ENCODE data around the gene TUBG2.
A peak's percentile ranks its signal among the peaks of the same experiment; 100 is the strongest.

The TUBG2 gene

DNA sequence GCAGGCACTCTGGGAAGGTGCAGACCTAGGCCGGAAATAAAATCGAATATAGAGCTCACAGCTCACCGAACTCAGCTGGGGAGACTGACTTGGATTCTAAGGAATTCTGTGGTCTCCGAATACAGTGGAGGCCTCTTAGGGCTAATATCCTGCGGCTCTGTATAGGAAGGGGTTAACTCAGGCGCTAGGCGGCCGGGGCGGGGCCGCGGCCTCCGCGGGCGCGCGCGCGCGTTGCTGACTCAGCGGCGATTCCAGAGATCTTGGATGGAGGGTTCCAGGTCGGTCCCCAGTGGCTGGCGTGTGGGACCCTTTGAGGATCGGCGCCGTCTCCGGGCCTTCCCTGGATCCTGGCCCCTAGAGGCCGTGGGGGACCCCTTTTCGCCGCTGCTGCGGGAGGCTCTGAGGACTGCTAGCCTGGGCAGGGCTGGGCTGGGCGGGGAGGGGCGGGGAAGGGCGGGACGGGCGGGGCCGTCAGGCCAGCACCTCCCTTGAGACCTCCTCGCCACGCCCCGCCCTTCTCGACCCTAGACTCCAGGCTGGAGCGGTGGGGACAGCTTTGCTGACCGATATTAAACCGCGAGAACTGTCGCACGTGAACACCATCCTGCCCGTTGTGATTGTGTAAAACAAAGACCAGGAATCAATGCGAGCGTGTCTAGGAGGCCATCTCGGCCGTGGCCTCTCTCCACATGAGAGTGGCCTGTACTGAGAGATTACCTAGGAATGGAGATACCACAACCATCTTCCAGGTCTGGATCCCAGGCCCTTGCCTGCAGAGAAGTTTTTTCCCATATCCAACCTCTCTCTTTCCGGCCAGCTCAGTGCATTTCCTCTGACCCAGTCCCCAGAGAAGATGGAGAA lies 19.1 kb downstream of the TUBG2 start:
- DNase-seq, result peak; percentile 83

- DNase-seq, result peak; percentile 51
These were observed 19.9 kb downstream of the TUBG2 start for GRCh38 chr17:42678951-42679491.

GRCh38 chr17:42679492-42680330 lies 20.6 kb downstream of the TUBG2 start:
- DNase-seq, result peak; percentile 76

DNA sequence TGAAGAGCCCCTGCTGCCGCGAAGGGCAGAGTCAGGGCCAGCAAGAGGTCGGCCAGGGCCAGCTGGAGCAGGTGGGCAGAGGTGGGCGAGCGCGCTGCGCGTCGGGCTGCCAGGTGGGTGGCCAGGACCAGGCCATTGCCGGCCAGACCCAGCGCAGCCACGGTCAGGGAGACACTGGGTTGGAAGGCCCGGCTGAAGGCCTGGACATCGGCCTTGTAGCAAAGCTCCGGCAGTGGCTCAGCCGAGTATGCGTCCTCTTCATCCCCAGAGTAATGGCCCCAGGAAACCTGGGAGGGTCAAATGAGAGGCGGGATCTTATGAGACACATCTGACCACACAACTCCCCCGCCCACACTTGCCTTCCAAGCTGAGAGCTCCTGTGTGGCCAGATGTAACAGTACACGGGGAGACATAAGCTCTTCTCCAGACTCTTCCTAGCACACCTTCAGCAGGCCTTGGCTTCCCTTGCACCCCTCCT lies 21.3 kb downstream of the TUBG2 start:
- no peak for DNase-seq

DNA sequence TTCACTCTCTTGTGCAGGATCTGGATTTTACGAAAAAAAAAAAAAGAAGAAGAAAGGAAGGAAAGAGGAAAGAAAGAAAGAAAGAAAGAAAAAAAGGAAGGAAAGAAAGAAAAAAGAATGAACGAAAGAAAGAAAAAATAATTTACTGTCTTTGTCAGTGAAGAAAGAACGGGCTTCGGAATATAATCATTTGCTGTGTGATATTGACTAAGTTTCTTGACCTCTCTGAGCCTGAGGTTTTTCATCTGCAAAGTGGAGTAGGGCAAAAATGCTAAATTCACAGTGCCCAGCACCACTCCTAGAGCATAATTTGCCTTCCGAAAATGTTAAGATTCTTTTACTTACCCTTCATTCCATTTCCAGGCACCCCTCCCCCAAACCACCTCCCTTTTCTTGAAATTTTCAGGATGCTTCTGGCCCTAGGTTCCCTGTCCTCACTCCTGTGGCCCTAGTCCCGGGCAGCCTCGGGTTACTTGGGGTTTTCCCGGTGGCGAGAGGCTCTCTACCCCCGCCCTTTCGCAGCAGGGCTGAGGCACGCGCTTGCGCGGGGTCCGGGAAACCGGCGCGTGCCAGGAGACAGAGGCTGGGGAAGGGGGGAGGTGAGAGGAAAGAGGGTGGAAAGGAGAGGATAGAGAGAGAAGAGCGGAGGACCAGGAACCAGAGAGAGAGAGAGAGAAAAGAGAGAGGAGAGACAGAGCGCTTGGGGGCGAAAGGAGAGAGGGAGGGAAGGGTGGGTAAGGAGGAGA lies 23.1 kb downstream of the TUBG2 start, which contains the start of gene CNTNAP1:
Gene CNTNAP1, plus strand, starts transcription at position 556 of the 746 bp plus-strand sequence. CDS start 299 bp downstream, outside the sequence.
- no peak for DNase-seq

GRCh38 chr17:42682722-42683403 lies 23.8 kb downstream of the TUBG2 start:
- DNase-seq, result peak; percentile 37

DNA sequence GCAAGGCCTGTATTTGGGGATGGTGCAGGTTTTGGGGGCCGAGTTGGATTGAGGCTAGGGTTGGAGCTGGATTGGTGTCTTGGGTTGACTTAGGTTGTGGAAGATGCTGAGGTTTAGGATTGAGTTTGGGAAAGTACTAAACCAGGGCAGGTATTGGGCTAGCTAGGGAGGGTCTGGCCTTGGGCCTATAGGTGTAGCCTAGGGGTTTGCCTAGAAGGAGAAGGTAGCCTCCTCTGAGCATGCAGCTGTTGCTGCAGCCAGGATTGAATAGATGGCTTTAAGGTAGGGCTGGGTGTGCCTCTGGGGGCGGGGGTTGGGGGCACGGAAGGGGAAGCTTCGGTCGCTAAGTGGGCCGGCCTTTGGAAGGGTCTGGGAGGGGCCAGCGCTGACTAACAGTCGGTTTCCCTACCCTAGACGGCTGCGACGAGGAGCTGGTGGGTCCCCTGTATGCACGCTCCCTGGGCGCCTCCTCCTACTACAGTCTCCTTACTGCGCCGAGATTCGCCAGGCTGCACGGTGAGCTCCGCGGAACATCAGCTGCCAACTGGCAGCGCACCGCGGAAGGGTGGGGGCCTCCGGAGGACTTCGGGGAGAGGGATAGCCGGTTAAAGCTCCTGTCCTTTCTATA lies 24.4 kb downstream of the TUBG2 start:
- DNase-seq, result no peak

- no peak for DNase-seq
These were observed 26.0 kb downstream of the TUBG2 start for GRCh38 chr17:42684929-42685556.

GRCh38 chr17:42685831-42686230 lies 26.7 kb downstream of the TUBG2 start:
- DNase-seq, result no peak

- no peak for DNase-seq
These were observed 27.5 kb downstream of the TUBG2 start for GRCh38 chr17:42686520-42687128.

- DNase-seq, result no peak
These were observed 28.7 kb downstream of the TUBG2 start for GRCh38 chr17:42687707-42688320.

- DNase-seq, result no peak
These were observed 31.5 kb downstream of the TUBG2 start for GRCh38 chr17:42690596-42690995.

GRCh38 chr17:42691021-42691545 lies 32.0 kb downstream of the TUBG2 start:
- no peak for DNase-seq

DNA sequence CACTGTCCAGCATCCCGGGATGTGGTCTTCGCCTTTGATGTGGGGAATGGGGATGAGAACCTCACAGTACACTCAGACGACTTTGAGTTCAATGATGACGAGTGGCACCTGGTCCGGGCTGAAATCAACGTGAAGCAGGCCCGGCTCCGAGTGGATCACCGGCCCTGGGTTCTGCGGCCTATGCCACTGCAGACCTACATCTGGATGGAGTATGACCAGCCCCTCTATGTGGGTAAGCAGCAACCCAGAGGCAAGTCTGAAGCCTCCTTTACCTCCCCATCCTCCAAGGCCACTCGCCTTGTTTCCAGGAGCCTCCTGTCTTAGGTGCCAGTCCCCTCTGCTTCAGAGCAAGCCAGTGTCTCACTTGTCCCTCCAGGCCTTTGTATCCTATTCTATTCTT lies 33.4 kb downstream of the TUBG2 start:
- DNase-seq, result no peak

GRCh38 chr17:42694524-42694923 lies 35.4 kb downstream of the TUBG2 start:
- DNase-seq, result no peak

DNA sequence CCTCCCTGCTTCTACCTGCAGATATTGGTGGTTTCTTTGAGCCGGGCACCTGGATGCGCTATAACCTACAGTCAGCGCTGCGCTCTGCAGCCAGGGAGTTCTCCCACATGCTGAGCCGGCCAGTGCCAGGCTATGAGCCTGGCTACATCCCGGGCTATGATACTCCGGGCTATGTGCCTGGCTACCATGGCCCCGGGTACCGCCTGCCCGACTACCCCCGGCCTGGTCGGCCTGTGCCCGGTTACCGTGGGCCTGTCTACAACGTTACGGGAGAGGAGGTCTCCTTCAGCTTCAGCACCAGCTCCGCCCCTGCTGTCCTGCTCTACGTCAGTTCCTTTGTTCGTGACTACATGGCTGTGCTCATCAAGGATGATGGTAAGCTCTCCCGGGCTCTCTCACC lies 36.4 kb downstream of the TUBG2 start:
- DNase-seq, result no peak

GRCh38 chr17:42697108-42697811 lies 38.2 kb downstream of the TUBG2 start:
- DNase-seq, result no peak

DNA sequence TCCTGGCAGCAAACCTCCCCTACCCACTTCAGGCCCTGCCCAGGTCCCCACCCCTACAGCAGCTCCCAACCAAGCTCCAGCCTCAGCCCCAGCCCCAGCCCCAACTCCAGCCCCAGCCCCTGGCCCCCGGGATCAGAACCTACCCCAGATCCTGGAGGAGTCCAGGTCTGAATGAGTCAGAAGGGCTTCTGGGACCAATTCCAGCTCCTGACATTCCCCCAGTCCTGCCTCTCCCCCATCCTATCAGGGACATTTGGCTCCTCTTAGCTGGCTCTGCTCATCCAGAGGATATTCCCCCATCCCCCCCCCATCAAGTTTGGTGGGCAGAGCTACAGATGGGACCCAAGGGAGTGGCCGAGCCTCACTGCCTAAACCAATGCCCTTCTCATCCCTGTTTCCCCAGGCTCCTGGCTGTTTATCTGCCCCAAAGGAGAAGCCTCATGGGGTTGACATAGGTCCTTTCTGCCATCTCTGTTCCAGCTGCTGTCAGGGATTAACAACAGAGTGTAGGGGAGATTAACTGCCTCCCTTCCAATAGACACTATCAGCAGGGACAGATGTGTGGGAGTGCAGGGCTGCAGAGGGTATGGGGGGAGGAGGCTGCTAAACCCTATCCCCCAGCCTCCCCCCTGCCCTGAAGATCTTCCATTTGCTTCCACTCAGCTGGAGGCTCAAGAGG lies 39.8 kb downstream of the TUBG2 start:
- DNase-seq, result no peak

- no peak for DNase-seq
These were observed 40.3 kb downstream of the TUBG2 start for GRCh38 chr17:42699415-42699740.
